ENCODE results near the gene CRNKL1. TPM values are rescaled to one million over a fixed set of nuclear protein-coding genes. Genes with fewer than 3 reads are reported as not detected.
A peak's percentile ranks its signal among the peaks of the same experiment; 100 is the strongest.

CRNKL1 gene
- polyA plus RNA-seq, 2 donors, result 13.0 to 21.2 TPM

DNA sequence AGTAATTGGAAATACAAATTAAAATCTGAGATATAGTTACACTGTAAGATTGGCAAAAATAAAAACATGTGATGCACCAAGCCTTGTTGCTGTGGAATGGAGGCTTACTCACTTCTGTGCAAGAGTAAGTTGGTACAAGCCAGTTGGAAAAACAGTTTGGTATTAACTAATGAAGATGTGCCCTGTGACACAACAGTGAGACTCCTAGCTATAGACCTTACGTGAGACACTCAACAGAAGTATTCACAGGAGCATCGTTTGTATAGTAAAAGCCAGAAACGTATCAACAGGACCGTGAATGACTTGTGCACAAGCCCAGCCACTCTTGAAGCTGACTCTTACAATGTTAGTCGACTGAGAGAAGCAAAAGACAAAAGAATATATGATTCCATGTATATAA lies 20.5 kb downstream of the CRNKL1 start:
- no peaks in the 10 kb centered on the region for H3K9me3 ChIP-seq (ENCODE audit: control insufficient read depth in 2 of 2, insufficient read depth in 1 of 2, low read depth in 1 of 2, low read length in 1 of 2)
- H3K36me3 ChIP-seq (ENCODE audit: control insufficient read depth in 2 of 2, insufficient read depth in 2 of 2, low read length in 1 of 2), result peaks cover 5 to 15% of the 10 kb centered on the region in 2 donors
- 83 to 84% methylated on average over 5 of the region's 5 CpGs for WGBS, 2 donors

DNA sequence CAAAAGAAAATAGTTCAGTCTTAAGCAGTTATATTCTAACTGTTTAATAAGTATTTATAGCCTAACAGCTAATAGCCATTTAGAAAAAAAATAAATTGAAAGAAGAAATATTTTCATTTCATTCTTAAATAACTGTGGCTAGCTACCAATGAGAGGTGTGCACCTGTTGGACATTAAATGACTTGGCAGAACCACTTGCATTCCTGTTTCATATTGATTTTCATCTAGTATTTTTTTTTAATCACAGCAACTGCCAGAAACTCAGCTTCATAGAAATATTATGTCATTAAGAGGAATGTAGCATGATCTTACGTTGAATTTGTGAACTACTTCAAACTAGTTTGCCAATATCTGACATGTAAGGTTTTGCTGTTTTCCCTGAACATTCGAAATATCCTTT lies 25.0 kb downstream of the CRNKL1 start:
- no peaks in the 10 kb centered on the region for H3K27me3 ChIP-seq (ENCODE audit: control insufficient read depth in 1 of 2, insufficient read depth in 2 of 2, low read length in 2 of 2)
- no peaks in the 10 kb centered on the region for H3K9me3 ChIP-seq (ENCODE audit: control insufficient read depth in 2 of 2, insufficient read depth in 1 of 2, low read depth in 1 of 2, low read length in 1 of 2)
- 75 to 81% methylated on average over 2 of the region's 2 CpGs for WGBS, 2 donors
- H3K4me1 ChIP-seq (ENCODE audit: control insufficient read depth in 2 of 2, insufficient read depth in 2 of 2, low read length in 1 of 2), result no peaks in the 10 kb centered on the region
- peaks cover 0 to 5% of the 10 kb centered on the region in 2 donors for H3K36me3 ChIP-seq (ENCODE audit: control insufficient read depth in 2 of 2, insufficient read depth in 2 of 2, low read length in 1 of 2)
- no peak overlapping the region for H3K4me3 ChIP-seq (ENCODE audit: low read depth in 1 of 2, low read length in 2 of 2)
- H3K27ac ChIP-seq (ENCODE audit: low read depth in 2 of 2, low read length in 1 of 2), result no peak overlapping the region

More for the DNA sequence above, 20.5 kb downstream of the CRNKL1 start:
- Histone ChIP-seq H3K4me1 (ENCODE audit: control insufficient read depth in 2 of 2, insufficient read depth in 2 of 2, low read length in 1 of 2) (no peaks in the 10 kb centered on the region), H3K4me3 (ENCODE audit: low read depth in 1 of 2, low read length in 2 of 2) (no peak overlapping the region), H3K27me3 (ENCODE audit: control insufficient read depth in 1 of 2, insufficient read depth in 2 of 2, low read length in 2 of 2) (no peaks in the 10 kb centered on the region), H3K27ac (ENCODE audit: low read depth in 2 of 2, low read length in 1 of 2) (no peak overlapping the region)

GRCh38 chr20:20024942-20025341 lies 27.3 kb downstream of the CRNKL1 start:
- H3K9me3 ChIP-seq (ENCODE audit: control insufficient read depth in 2 of 2, insufficient read depth in 1 of 2, low read depth in 1 of 2, low read length in 1 of 2), result no peaks in the 10 kb centered on the region
- H3K27ac ChIP-seq (ENCODE audit: low read depth in 2 of 2, low read length in 1 of 2), result no peak overlapping the region
- no peak overlapping the region for H3K4me3 ChIP-seq (ENCODE audit: low read depth in 1 of 2, low read length in 2 of 2)
- H3K36me3 ChIP-seq (ENCODE audit: control insufficient read depth in 2 of 2, insufficient read depth in 2 of 2, low read length in 1 of 2), result peaks cover 0 to 9% of the 10 kb centered on the region in 2 donors
- H3K4me1 ChIP-seq (ENCODE audit: control insufficient read depth in 2 of 2, insufficient read depth in 2 of 2, low read length in 1 of 2), result peaks cover 0 to 6% of the 10 kb centered on the region in 2 donors
- H3K27me3 ChIP-seq (ENCODE audit: control insufficient read depth in 1 of 2, insufficient read depth in 2 of 2, low read length in 2 of 2), result no peaks in the 10 kb centered on the region

DNA sequence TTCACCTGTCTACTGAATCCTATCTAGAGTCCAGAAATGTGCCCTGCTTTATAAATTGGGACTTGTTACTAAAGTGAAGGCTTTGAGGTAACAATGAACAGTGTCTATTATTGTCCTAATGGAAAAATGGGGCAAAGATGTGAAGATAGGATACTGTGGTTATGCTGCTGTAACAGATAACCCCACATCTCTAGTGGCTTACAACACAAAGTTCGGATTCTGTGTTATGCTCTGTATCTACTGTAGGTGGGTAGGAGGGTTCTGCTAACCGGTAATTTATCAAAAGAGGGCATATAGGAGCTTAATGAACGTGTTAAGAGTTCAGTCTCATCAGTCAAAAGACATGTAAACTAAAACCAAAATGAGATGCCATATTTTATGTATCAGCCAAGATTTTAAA lies 28.9 kb downstream of the CRNKL1 start:
- no peaks in the 10 kb centered on the region for H3K9me3 ChIP-seq (ENCODE audit: control insufficient read depth in 2 of 2, insufficient read depth in 1 of 2, low read depth in 1 of 2, low read length in 1 of 2)
- H3K4me3 ChIP-seq (ENCODE audit: low read depth in 1 of 2, low read length in 2 of 2), result no peak overlapping the region
- H3K36me3 ChIP-seq (ENCODE audit: control insufficient read depth in 2 of 2, insufficient read depth in 2 of 2, low read length in 1 of 2), result peaks cover 0 to 9% of the 10 kb centered on the region in 2 donors
- H3K4me1 ChIP-seq (ENCODE audit: control insufficient read depth in 2 of 2, insufficient read depth in 2 of 2, low read length in 1 of 2), result peaks cover 0 to 6% of the 10 kb centered on the region in 2 donors
- WGBS, 2 donors, result 86 to 96% methylated on average over 3 of the region's 3 CpGs
- H3K27me3 ChIP-seq (ENCODE audit: control insufficient read depth in 1 of 2, insufficient read depth in 2 of 2, low read length in 2 of 2), result no peaks in the 10 kb centered on the region
- no peak overlapping the region for H3K27ac ChIP-seq (ENCODE audit: low read depth in 2 of 2, low read length in 1 of 2)

DNA sequence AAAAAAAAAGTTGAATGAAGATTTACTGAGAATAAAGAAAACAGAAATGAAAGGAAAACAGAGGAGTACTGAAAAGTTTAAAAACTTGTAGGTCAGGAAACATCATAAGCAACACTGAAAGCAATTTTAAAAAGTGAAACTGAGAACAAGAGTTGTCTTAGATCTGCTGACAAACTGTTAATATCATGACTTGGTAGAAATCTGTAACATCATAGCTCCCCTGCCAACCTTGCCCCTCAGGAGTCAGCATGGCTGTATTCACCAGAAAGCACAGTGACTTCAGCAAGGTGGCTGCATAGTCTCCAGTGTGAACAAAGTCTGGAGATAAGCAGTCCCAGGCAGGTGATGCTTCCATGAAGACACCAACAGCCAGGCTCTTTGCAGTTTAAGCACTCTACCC lies 29.8 kb downstream of the CRNKL1 start:
- Histone ChIP-seq H3K4me1 (ENCODE audit: control insufficient read depth in 2 of 2, insufficient read depth in 2 of 2, low read length in 1 of 2) (peaks cover 0 to 6% of the 10 kb centered on the region in 2 donors), H3K27me3 (ENCODE audit: control insufficient read depth in 1 of 2, insufficient read depth in 2 of 2, low read length in 2 of 2) (no peaks in the 10 kb centered on the region), H3K9me3 (ENCODE audit: control insufficient read depth in 2 of 2, insufficient read depth in 1 of 2, low read depth in 1 of 2, low read length in 1 of 2) (no peaks in the 10 kb centered on the region), H3K36me3 (ENCODE audit: control insufficient read depth in 2 of 2, insufficient read depth in 2 of 2, low read length in 1 of 2) (peaks cover 0 to 9% of the 10 kb centered on the region in 2 donors), H3K27ac (ENCODE audit: low read depth in 2 of 2, low read length in 1 of 2) (no peak overlapping the region), H3K4me3 (ENCODE audit: low read depth in 1 of 2, low read length in 2 of 2) (no peak overlapping the region)

DNA sequence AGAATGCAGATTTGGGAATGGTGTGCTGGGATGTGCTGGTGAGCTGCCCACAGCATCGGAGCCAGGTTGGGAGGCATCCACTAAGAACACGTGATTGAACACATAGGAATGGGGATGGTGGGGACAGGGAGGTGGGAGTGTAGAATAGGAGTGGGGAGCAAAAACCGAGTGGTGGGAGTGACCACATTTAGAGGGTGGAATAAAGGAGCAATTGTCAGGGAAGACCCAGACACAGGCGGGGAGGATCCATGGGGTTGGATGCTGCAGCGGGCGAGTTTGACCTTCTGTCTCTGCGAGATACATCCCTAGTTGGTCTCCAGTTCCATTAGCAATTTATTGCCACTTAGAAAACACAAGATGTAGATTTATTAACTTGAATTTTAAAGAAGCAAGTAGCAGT lies 30.4 kb downstream of the CRNKL1 start:
- 82 to 86% methylated on average over 7 of the region's 7 CpGs for WGBS, 2 donors
- no peaks in the 10 kb centered on the region for H3K27me3 ChIP-seq (ENCODE audit: control insufficient read depth in 1 of 2, insufficient read depth in 2 of 2, low read length in 2 of 2)
- no peak overlapping the region for H3K27ac ChIP-seq (ENCODE audit: low read depth in 2 of 2, low read length in 1 of 2)
- no peak overlapping the region for H3K4me3 ChIP-seq (ENCODE audit: low read depth in 1 of 2, low read length in 2 of 2)
- peaks cover 0 to 9% of the 10 kb centered on the region in 2 donors for H3K36me3 ChIP-seq (ENCODE audit: control insufficient read depth in 2 of 2, insufficient read depth in 2 of 2, low read length in 1 of 2)
- peaks cover 0 to 6% of the 10 kb centered on the region in 2 donors for H3K4me1 ChIP-seq (ENCODE audit: control insufficient read depth in 2 of 2, insufficient read depth in 2 of 2, low read length in 1 of 2)
- H3K9me3 ChIP-seq (ENCODE audit: control insufficient read depth in 2 of 2, insufficient read depth in 1 of 2, low read depth in 1 of 2, low read length in 1 of 2), result no peaks in the 10 kb centered on the region

GRCh38 chr20:20020908-20021307 lies 31.4 kb downstream of the CRNKL1 start:
- Histone ChIP-seq H3K4me3 (ENCODE audit: low read depth in 1 of 2, low read length in 2 of 2) (no peak overlapping the region), H3K9me3 (ENCODE audit: control insufficient read depth in 2 of 2, insufficient read depth in 1 of 2, low read depth in 1 of 2, low read length in 1 of 2) (no peaks in the 10 kb centered on the region), H3K27ac (ENCODE audit: low read depth in 2 of 2, low read length in 1 of 2) (no peak overlapping the region), H3K4me1 (ENCODE audit: control insufficient read depth in 2 of 2, insufficient read depth in 2 of 2, low read length in 1 of 2) (peaks cover 0 to 6% of the 10 kb centered on the region in 2 donors), H3K27me3 (ENCODE audit: control insufficient read depth in 1 of 2, insufficient read depth in 2 of 2, low read length in 2 of 2) (no peaks in the 10 kb centered on the region), H3K36me3 (ENCODE audit: control insufficient read depth in 2 of 2, insufficient read depth in 2 of 2, low read length in 1 of 2) (peaks cover 0 to 9% of the 10 kb centered on the region in 2 donors)
- 86 to 87% methylated on average over 11 of the region's 11 CpGs for WGBS, 2 donors

- 62% methylated on average over 2 of the region's 2 CpGs for WGBS, 2 donors
- Histone ChIP-seq H3K36me3 (ENCODE audit: control insufficient read depth in 2 of 2, insufficient read depth in 2 of 2, low read length in 1 of 2) (peaks cover 0 to 9% of the 10 kb centered on the region in 2 donors), H3K4me1 (ENCODE audit: control insufficient read depth in 2 of 2, insufficient read depth in 2 of 2, low read length in 1 of 2) (peaks cover 0 to 6% of the 10 kb centered on the region in 2 donors), H3K4me3 (ENCODE audit: low read depth in 1 of 2, low read length in 2 of 2) (peak overlapping the region; percentile 8 to 91), H3K9me3 (ENCODE audit: control insufficient read depth in 2 of 2, insufficient read depth in 1 of 2, low read depth in 1 of 2, low read length in 1 of 2) (no peaks in the 10 kb centered on the region), H3K27me3 (ENCODE audit: control insufficient read depth in 1 of 2, insufficient read depth in 2 of 2, low read length in 2 of 2) (no peaks in the 10 kb centered on the region), H3K27ac (ENCODE audit: low read depth in 2 of 2, low read length in 1 of 2) (peak overlapping the region; percentile 77 to 91)
These were observed 33.1 kb downstream of the CRNKL1 start for GRCh38 chr20:20019123-20019522.

GRCh38 chr20:20018366-20018765 lies 33.9 kb downstream of the CRNKL1 start:
- Histone ChIP-seq H3K27ac (ENCODE audit: low read depth in 2 of 2, low read length in 1 of 2) (peak overlapping the region; percentile 91 to 93), H3K4me1 (ENCODE audit: control insufficient read depth in 2 of 2, insufficient read depth in 2 of 2, low read length in 1 of 2) (peaks cover 0 to 6% of the 10 kb centered on the region in 2 donors), H3K27me3 (ENCODE audit: control insufficient read depth in 1 of 2, insufficient read depth in 2 of 2, low read length in 2 of 2) (no peaks in the 10 kb centered on the region), H3K9me3 (ENCODE audit: control insufficient read depth in 2 of 2, insufficient read depth in 1 of 2, low read depth in 1 of 2, low read length in 1 of 2) (no peaks in the 10 kb centered on the region), H3K36me3 (ENCODE audit: control insufficient read depth in 2 of 2, insufficient read depth in 2 of 2, low read length in 1 of 2) (peaks cover 0 to 9% of the 10 kb centered on the region in 2 donors), H3K4me3 (ENCODE audit: low read depth in 1 of 2, low read length in 2 of 2) (peak overlapping the region; percentile 24 to 91)
- WGBS, 2 donors, result 76 to 77% methylated on average over 8 of the region's 8 CpGs

DNA sequence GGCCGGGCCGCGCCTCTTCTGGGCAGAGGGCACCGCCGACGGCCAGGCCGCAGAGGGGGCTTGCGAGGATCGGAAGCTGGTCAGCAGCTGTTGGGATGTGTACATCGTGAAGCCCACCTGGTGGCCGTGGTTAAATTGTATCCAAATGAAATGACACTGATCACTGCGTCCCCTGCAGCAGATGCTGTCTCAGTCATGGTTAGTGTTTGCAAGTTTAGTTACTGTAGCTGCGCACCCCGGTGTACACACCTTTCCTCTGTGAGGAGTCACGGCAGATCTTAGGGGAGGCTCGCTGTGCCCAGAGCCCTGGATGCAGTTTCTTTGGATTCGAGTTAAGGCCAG lies 34.5 kb downstream of the CRNKL1 start:
- Histone ChIP-seq H3K27ac (ENCODE audit: low read depth in 2 of 2, low read length in 1 of 2) (peak overlapping the region; percentile 90 to 93), H3K4me1 (ENCODE audit: control insufficient read depth in 2 of 2, insufficient read depth in 2 of 2, low read length in 1 of 2) (peaks cover 0 to 6% of the 10 kb centered on the region in 2 donors), H3K36me3 (ENCODE audit: control insufficient read depth in 2 of 2, insufficient read depth in 2 of 2, low read length in 1 of 2) (peaks cover 0 to 6% of the 10 kb centered on the region in 2 donors), H3K27me3 (ENCODE audit: control insufficient read depth in 1 of 2, insufficient read depth in 2 of 2, low read length in 2 of 2) (no peaks in the 10 kb centered on the region), H3K9me3 (ENCODE audit: control insufficient read depth in 2 of 2, insufficient read depth in 1 of 2, low read depth in 1 of 2, low read length in 1 of 2) (no peaks in the 10 kb centered on the region), H3K4me3 (ENCODE audit: low read depth in 1 of 2, low read length in 2 of 2) (peak overlapping the region; percentile 91 to 100)
- 1 to 3% methylated on average over 17 of the region's 17 CpGs for WGBS, 2 donors

All from esophagus (tissue), 2 donors.